K562 (cell line): ENCODE results near the gene WDR93. TPM values are rescaled to one million over a fixed set of nuclear protein-coding genes. Genes with fewer than 3 reads are reported as not detected.

Experiments
- ATF1 ChIP-seq, 2 experiments: fragments of 450-650 bp in 1 of 2; IDR thresholded peaks; 2 replicates each; pipeline ENCODE4 v1.6.1; 2016; ENCODE audit warnings: missing compliant biosample characterization in 1 of 2, missing genetic modification characterization in 1 of 2
- BHLHE40 ChIP-seq: IDR thresholded peaks from 2 replicates; pipeline ENCODE4 v1.6.1; 2011; ENCODE audit warnings: low read length, improper control_type of control experiment
- C11orf30 ChIP-seq: fragments of 450-650 bp; IDR thresholded peaks from 2 replicates; pipeline ENCODE4 v1.6.1; 2016; ENCODE audit warnings: low read depth, mild to moderate bottlenecking
- CCAR2 ChIP-seq: fragments of 200-400 bp; formaldehyde crosslinking; IDR thresholded peaks from 2 replicates; pipeline ENCODE4 v1.6.1; 2017; ENCODE audit warnings: mild to moderate bottlenecking, low read depth, low read length
- E2F3 ChIP-seq: fragments of 250-450 bp; sonication (Bioruptor Pico); IDR thresholded peaks from 2 replicates; pipeline ENCODE4 v1.4.0; 2020; ENCODE audit warnings: mild to moderate bottlenecking
- FOXA3 ChIP-seq, 2 experiments: fragments of 450-650 bp in 1 of 2; sonication (generic) in 1 of 2; formaldehyde crosslinking; IDR thresholded peaks in 1 of 2; conservative IDR thresholded peaks in 1 of 2; 2 replicates each; pipeline versions ENCODE4 v1.4.0 to v1.8.0; 2020 to 2022; ENCODE audit warnings: mild to moderate bottlenecking in 2 of 2, missing genetic modification reagents in 1 of 2
- JUN ChIP-seq, 2 experiments: sonication (generic) in 1 of 2; formaldehyde crosslinking in 1 of 2; IDR thresholded peaks; 2 replicates each; pipeline versions ENCODE4 v1.6.1 to v1.8.0; 2012 to 2022; ENCODE audit warnings: borderline replicate concordance in 2 of 2, mild to moderate bottlenecking in 2 of 2, improper control_type of control experiment in 1 of 2, low read depth in 1 of 2, low read length in 1 of 2, missing genetic modification reagents in 1 of 2
- RUNX1 ChIP-seq: sonication (generic); IDR thresholded peaks from 2 replicates; pipeline ENCODE4 v1.6.1; 2016; ENCODE audit warnings: antibody characterized with exemption, low read depth
- SLC30A9 ChIP-seq: fragments of 250-450 bp; sonication (Bioruptor Pico); IDR thresholded peaks from 2 replicates; pipeline ENCODE4 v1.8.0; 2022; ENCODE audit warnings: mild to moderate bottlenecking, moderate library complexity
- TCF15 ChIP-seq: fragments of 250-450 bp; sonication (Bioruptor Pico); IDR thresholded peaks from 2 replicates; pipeline ENCODE4 v1.8.0; 2022; ENCODE audit warnings: moderate library complexity, mild to moderate bottlenecking, inconsistent platforms
- XRCC3 ChIP-seq: fragments of 450-650 bp; IDR thresholded peaks from 2 replicates; pipeline ENCODE4 v1.6.1; 2017; ENCODE audit warnings: mild to moderate bottlenecking, moderate library complexity
- ZFP1 ChIP-seq: fragments of 450-650 bp; formaldehyde crosslinking; IDR thresholded peaks from 2 replicates; pipeline ENCODE4 v1.4.0; 2020; ENCODE audit warnings: mild to moderate bottlenecking, mixed read lengths
- ZFP30 ChIP-seq: fragments of 250-450 bp; sonication (Bioruptor Pico); IDR thresholded peaks from 2 replicates; pipeline ENCODE4 v1.8.0; 2022; ENCODE audit warnings: moderate library complexity, mild to moderate bottlenecking, inconsistent platforms, borderline replicate concordance
- ZFP91 ChIP-seq: sonication (generic); formaldehyde crosslinking; IDR thresholded peaks from 2 replicates; pipeline ENCODE4 v1.8.0; 2022; ENCODE audit warnings: mild to moderate bottlenecking, missing genetic modification reagents
- ZNF124 ChIP-seq: sonication (generic); formaldehyde crosslinking; IDR thresholded peaks from 2 replicates; pipeline ENCODE4 v1.8.1; 2022; ENCODE audit warnings: missing genetic modification reagents
- ZNF398 ChIP-seq: fragments of 250-450 bp; sonication (Bioruptor Pico); IDR thresholded peaks from 2 replicates; pipeline ENCODE4 v1.8.0; 2021; ENCODE audit warnings: moderate library complexity, mild to moderate bottlenecking, inconsistent platforms
- ZNF77 ChIP-seq: fragments of 250-450 bp; sonication (Bioruptor Pico); IDR thresholded peaks from 2 replicates; pipeline ENCODE4 v1.5.0; 2020
- ZNF778 ChIP-seq: fragments of 450-650 bp; formaldehyde crosslinking; IDR thresholded peaks from 2 replicates; pipeline ENCODE4 v1.4.0; 2020; ENCODE audit warnings: mild to moderate bottlenecking, moderate library complexity
- polyA plus RNA-seq, 8 experiments: library from polyadenylated mRNA; depleted of rRNA in 4 of 8; stranded (reverse) in 5 of 8; unstranded in 3 of 8; fragments of >200 nt; fragmentation: Nextera tagmentation in 2 of 8; fragmentation: Illumina TruSeq in 1 of 8; extraction: Ambion mirVana in 2 of 8; extraction: Trizol in 1 of 8; gene quantifications; 2 replicates each; pipeline versions ENCODE4 v1.2.1 to v1.2.3, GENCODE V29; 2011 to 2014; ENCODE audit warnings: inconsistent platforms in 1 of 8, missing spikeins in 1 of 8
- total RNA-seq, 7 experiments: library from RNA; depleted of rRNA in 6 of 7; stranded (reverse); fragments of >200 nt in 6 of 7; fragmentation: Illumina TruSeq in 2 of 7; extraction: Trizol in 2 of 7; gene quantifications; 2 replicates each; pipeline versions ENCODE4 v1.2.1 to v1.2.3, GENCODE V29; 2011 to 2021; ENCODE audit warnings: low replicate concordance in 1 of 7
- TF ChIP-seq, protein P1 (sequence below): IDR thresholded peaks from 2 replicates; pipeline ENCODE4 v1.6.1; 2011; ENCODE audit not compliant: insufficient read length; ENCODE audit errors: extremely low read depth
- TF ChIP-seq, protein P2 (sequence below), 3 experiments: fragments of 200-800 bp in 1 of 3; sonication (Bioruptor generic) in 1 of 3; sonication (generic) in 1 of 3; formaldehyde crosslinking in 1 of 3; IDR thresholded peaks; 2 replicates each; pipeline versions ENCODE4 v1.6.1 to v1.8.0; 2016 to 2022; ENCODE audit warnings: mild to moderate bottlenecking in 2 of 3, missing compliant biosample characterization in 2 of 3, missing genetic modification characterization in 2 of 3, missing genetic modification reagents in 1 of 3

Gene WDR93
- total and polyA plus RNA-seq, 9 of the 15 experiments (the other 6 are each of a cell fraction or from before 2014, with no cell fraction given): not detected

GRCh38 chr15:89750560-89751542 lies 60.2 kb downstream of the WDR93 start, which contains the start of gene MESP1 (continued):
- TF ChIP-seq ZFP91 (CRISPR knock-in tag) (0 out of 2 replicates have a peak, but pooled peaks have one; percentile 13), CCAR2 (no peak), BHLHE40 (peak; percentile 91), ZFP30 (CRISPR knock-in tag) (no peak), ZNF778 (CRISPR knock-in tag) (no peak), RUNX1 (no peak), JUN (IDR thresholded peaks at IDR 0.05; ENCODE audit: borderline replicate concordance, low read depth, low read length) (no peak), JUN (CRISPR knock-in tag; IDR thresholded peaks at IDR 0.05; ENCODE audit: borderline replicate concordance) (no peak), ATF1 (CRISPR knock-in tag; IDR thresholded peaks at IDR 0.05) (no peak), ATF1 (tag; IDR thresholded peaks at IDR 0.05) (peak; percentile 60), TCF15 (CRISPR knock-in tag) (no peak), XRCC3 (no peak), ZFP1 (CRISPR knock-in tag) (no peak), ZNF77 (no peak), SLC30A9 (CRISPR knock-in tag) (no peak), ZNF124 (CRISPR knock-in tag) (no peak), FOXA3 (CRISPR knock-in tag; conservative IDR thresholded peaks at IDR 0.05 in 1 of 2, IDR thresholded peaks at IDR 0.05 in 1 of 2) (no peak; a peak in 1 of 4 replicates), ZNF398 (CRISPR knock-in tag) (no peak), E2F3 (CRISPR knock-in tag) (peak; percentile 86), C11orf30 (no peak)
- TF ChIP-seq, protein P1, sequence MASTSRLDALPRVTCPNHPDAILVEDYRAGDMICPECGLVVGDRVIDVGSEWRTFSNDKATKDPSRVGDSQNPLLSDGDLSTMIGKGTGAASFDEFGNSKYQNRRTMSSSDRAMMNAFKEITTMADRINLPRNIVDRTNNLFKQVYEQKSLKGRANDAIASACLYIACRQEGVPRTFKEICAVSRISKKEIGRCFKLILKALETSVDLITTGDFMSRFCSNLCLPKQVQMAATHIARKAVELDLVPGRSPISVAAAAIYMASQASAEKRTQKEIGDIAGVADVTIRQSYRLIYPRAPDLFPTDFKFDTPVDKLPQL: no peak
- TF ChIP-seq, protein P2, sequence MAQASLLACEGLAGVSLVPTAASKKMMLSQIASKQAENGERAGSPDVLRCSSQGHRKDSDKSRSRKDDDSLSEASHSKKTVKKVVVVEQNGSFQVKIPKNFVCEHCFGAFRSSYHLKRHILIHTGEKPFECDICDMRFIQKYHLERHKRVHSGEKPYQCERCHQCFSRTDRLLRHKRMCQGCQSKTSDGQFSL (CRISPR knock-in tag; IDR thresholded peaks at IDR 0.05): no peak
- TF ChIP-seq, protein P2 (tag; IDR thresholded peaks at IDR 0.05): no peak
